NCI-H1048 (cell line): Measurements from ENCODE around the gene TNS3.
A peak's percentile ranks its signal among the peaks of the same experiment; 100 is the strongest.

Experiments
- DNase-seq: peaks from one replicate; lab custom pipeline; 2025; lab: John Stamatoyannopoulos, UW

Gene TNS3

DNA sequence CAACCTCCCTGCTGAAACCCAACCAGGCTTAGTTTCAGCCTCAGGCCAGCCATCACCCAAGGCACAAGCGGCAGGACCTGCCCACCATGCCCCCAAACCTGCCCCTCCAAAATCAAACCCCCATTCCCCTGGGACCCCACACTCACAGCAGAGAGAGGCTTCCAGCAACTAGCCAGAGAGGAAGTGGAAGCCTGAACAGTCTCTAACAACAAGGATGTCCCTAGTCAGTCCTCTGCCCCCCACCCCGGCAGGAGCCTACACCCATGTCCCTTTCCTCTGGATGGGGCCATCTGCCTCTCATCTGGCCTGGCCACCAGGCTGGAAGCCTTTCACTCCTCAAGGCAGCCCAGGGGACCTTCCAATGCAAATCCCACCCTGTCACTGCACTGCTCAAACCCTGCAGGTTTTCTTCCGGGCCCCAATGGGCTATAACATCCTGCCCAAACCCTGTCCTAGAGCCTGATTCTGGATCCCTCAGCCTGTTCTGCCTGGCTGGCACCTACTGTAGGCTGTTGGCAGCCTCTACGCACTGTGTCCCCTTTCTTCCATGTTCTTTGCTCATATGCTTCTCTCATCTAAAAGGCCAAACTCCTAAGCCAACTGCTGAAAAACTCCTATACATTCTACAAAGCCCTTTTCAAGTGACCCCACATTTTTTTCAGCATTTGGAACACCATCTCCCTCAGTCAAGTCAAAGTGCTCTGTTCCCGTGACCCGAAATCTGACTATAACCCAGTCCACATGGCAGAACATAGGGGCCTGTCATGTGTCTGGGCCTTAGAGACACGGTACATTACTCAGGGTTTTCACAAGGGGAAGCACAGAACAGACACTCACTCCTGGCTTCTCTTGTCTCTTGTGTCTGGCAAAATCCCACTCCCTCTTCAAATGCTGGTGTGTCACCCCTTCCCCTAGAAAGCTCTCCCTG lies 253.3 kb downstream of the TNS3 start:
- DNase-seq, result no peak

DNA sequence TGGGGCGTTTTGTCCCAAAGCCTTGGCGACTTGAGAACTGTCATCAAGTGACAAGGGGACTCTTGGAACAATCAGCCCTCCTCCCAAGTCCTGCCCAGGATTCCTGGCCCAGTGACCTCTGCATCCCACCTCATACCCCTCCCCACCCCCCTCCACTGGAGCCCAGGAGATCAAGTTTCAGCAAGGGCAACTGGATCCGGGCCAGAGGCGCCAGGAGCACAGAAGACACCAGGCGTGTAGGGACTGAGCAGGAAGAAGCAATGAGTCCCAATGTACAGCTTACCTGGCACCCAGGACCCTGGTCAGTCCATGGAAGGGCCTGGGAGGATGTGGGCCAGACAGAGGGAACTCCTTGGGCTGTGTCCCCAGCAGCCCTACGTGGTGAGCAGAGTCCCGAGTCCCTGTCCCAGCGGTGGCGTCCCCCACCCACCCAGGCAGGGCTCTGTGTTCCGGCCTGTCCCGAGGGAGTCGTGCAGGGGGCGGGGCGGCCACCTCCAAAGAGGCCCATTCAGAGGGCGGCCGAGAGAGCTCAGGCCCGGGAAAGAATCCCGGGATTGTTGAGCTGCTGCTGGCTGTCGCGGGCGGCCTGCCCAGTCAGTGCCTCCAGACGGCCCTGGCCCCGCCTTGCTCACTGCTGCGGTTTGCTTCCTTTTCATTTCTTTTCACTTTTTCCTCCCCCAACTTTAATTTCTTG lies 254.1 kb downstream of the TNS3 start:
- peak; percentile 7 for DNase-seq

DNA sequence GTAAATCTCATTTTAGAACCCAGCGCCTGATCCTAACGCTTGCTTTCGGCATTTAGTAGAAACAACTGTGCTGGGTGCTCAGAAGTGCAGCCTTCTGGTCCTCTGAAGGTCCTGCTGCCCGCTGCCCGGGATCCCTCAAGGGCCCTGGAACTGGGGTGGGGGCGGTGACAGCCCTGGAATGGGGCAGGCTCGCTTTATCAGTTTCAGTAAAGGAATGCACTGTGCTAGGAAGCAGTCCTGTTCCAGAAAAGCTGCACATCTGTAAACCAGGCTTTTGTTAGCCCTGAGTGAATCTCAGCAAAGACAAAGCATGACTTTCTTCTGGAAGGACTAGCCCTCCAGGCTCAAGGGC lies 254.6 kb downstream of the TNS3 start:
- DNase-seq, result no peak

DNA sequence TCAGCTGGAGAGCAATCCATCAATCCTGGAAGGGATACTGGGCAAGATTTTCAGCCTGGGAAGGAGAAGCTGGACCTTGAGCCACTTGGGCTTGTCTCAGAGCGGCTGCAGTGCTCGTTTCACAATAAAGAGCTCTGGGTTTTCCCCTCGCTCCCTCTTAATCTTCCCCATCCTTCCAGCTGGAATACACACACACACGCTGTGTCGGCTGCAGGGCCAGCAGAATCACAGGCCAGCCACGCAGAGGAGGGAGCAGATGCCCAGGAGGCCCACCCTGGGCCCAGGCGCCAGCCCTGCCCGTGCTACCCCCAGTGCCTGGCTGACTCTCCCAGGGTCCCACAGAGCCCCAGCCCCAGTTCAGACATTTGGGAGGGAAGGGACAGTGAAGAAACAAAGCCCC lies 255.1 kb downstream of the TNS3 start:
- DNase-seq, result no peak

DNA sequence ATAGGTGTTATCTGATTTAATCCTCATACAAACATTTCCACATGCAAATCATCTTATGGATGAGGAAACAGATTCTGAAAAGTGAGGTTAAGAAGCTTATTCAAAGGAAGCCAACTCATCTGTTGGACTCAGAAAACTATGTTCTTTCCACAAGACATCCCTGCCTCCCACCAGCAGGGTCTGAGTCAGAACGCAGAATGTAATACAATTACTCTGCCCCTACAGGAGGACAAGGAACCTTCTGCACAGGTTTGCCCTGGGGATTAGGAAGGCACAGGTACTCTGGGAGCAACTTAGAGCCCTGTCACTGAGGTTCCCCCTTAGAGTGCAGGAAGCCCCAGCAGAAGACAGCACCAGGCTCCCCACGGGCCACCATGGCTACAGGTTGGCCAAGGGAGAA lies 255.7 kb downstream of the TNS3 start:
- no peak for DNase-seq

DNA sequence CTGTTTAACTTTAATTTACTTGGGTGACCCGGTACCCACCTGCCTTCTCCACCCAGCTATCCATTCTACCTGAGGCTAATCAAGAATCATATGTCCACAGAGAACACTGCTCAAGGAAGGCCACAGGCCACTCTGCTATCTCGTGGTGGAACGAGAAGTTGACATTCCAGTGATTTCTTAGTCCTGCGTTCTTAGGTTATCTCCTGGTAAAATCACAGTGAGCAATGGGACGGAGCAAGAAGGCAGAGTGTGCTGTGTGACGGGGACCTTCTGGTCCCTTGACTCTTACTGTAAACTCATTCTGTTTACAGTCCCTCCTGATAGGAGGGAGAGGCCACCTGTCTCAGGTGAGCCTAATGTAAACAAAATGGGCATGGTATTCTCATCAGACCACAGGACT lies 256.6 kb downstream of the TNS3 start:
- no peak for DNase-seq

DNA sequence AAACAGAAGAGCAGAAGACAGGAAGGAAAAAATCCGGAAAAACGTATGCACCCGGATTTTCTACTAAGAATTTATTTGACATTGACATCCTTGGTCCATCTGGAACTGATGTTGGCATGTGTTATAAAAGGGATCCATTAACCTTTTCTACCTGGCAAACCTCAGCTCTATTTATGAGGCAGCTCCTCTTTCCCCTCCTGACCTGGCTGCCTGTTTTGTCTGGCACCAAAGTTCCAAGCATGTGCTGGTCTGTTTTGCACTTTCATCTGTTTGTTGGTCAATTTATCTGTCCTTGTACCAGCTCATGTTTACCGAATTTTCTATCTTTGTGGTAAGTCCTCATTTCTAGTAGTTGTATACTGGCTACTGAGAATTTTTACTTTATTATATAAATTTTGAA lies 258.0 kb downstream of the TNS3 start:
- no peak for DNase-seq

DNA sequence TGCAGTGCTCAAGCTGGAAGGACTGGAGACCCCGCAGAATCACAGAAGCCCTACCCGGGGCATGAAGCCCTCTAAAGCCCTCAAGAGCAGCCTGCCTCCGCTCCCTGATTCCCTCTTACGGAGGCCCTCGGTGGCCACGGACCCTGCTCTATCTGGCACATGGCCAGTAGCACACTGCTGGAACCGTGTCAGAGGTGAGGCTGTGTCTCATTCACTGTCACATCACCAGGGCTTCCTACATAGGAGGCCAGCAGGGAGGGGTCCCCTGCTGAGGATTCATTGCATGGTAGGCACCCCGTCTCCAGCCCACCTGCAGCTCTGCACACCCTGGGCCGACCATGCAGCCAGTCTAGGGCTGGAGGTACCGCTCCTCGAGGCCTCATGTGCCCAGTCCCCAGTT lies 259.2 kb downstream of the TNS3 start:
- DNase-seq, result no peak

DNA sequence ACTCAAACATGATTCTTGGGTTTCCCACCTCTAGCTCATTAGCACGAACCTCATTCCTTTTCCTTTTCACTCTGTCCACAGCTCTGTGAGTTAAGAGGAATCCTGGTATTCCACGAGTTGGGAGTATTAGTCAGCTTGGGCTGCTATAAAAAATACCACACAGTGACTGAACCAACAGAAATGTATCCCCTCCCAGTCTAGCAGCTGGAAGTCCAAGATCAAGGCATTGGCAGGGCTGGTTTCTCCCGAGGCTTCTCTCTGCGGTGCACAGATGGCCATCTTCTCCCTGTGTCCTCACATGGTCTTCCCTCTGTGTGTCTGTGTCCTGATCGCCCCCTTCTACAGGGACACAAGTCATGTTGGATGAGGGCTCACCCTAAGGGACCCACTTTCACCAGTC lies 261.6 kb downstream of the TNS3 start:
- DNase-seq, result no peak

DNA sequence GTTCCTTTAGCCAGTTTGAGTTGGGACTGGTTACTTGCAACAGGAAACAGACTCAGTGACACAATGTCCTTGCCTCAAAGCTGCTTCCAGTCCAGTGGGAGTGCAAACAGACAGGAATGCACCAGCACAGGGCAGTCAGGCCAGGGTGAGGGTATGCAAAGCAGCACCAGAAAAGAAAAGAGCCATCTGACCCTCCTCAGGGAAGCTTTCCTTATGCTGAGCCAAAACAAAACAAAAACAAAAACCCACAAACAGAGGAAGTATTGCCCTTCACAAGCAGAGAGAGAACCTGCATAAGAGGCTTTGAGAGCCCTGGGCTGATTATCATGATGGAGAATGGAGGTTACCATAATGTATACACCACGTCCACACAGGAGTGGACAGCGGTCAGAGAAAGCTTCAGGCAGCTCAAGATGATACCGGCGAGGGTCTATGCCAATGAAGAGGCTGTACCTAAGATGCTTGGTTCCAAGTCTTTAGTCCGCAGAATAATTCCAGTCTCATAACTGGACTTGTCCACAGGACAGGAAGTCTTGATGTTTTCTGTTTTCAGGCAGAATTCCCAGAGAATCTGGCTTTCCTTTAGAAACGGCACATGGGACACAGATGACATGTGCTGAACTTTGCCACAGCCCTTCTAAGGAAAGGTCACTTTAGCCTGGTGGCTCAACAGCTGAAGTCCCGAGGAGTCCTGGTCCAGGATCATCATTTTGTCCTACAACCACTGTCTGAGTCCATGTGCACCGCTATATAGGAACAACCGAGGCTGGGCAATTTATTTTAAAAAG lies 263.3 kb downstream of the TNS3 start:
- DNase-seq, result no peak

DNA sequence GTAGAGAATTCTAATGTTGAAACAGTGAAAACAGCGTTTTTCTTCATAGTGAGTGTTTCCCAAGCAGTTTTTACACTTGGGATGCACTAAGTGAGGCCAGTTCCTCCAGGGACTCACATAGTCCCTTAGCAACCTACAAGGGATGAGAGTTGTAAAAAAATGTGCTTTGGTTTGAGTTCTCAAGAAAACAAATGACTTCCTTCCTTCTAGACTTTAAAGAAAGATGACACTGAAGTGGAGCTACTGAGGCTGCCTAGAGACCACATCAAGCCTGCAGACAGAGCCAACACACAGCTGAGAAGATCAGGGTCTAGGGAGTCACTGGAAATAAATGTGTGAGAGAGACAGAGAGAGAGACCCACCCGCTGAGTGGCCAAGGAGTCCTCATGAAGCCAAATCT lies 264.4 kb downstream of the TNS3 start:
- no peak for DNase-seq

DNA sequence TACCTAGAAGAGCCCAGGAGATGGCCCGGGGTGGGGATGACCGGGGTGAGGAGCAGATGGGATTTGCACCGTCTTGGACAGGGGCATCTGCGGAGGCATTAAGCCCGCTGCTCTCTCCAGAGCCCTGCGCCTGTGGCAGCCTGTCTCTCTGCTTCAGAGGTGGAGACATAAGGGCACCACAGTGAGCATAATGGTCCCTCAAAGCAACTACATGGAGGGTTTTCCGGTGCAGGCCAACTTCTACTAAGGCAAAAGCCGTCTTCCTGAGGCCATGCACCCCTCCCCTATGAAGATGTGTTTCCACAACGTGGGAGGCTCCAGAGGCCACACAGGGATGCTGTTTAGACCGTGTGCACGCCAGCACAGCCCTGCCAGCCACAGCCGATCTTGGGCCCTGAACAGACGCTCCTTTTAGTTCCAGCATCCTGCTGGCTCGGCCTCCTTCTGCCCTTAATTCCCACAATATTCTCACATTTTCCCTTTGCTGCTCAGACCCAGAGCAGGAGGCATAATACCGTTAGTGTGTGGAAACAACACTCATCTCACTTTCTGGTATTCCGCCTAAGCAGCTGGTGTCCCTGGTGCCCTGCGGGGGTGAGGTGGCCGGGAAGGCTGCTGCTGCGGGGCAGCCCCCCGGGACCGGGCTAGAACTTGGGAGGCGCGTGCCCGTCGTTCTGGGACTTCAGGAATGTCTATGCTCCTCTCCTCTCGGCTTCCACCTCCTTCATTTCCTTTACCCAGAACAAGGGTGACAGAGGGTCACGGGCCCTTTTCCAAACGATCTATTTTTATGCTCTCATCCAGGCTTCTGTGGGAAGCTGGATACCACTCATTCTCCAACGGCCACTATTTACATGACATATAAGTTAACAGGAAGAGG lies 266.9 kb downstream of the TNS3 start:
- no peak for DNase-seq

DNA sequence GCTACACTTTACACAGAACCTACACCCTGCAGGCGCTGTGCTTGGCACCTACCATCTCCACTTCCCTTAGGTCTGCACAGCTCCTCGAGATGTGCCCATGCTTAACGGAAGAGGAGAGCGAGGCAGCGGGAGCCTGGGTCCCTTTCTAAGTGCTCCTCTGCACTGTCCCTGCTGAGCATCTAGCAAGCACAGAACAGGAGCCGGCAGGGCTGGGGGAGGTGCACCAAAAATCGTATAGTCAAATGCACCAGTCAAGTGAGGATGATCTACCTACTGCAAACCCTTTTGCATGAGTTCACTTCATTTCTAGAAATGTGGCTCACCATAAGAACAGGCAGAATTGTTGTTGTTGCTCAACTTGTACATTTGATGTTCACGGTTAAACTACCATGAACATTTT lies 267.7 kb downstream of the TNS3 start:
- no peak for DNase-seq

DNA sequence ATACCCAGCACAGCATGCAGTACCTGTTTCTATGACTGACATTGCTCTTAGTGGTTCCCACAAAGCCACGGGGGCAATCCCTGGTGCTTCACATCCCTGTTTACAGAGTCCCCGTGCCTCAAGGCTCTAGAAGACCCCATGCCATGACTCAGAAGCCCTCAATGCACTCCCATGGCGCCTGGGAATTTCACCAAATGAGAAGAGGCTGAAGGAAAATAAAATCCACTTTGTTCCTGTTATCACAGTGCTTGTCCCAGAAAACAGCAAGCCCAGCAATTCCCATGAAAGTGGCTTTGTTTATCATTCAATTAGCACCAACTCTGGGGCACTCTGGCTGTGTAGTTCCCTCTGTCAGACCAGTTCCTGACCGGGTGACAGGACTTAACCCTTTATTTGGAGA lies 268.3 kb downstream of the TNS3 start:
- DNase-seq, result no peak

DNA sequence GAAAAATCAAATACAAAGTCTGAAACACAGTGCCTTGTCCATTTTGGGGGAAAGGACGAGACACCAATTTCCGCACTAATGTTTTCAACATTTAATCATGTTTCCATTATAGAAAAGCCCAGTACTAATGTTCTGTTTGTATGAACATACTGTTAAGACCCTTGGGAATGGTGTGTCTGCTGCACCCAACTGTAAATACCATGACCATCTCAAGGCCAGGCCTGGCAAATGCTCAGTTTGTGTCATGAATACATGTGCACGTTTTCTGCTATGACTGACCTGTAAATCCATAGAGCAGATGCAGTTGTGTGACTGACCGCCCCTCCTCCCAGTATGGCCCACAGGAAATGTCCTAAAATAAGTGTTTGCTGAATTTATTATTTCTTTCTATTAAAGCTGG lies 270.0 kb downstream of the TNS3 start:
- DNase-seq, result no peak

DNA sequence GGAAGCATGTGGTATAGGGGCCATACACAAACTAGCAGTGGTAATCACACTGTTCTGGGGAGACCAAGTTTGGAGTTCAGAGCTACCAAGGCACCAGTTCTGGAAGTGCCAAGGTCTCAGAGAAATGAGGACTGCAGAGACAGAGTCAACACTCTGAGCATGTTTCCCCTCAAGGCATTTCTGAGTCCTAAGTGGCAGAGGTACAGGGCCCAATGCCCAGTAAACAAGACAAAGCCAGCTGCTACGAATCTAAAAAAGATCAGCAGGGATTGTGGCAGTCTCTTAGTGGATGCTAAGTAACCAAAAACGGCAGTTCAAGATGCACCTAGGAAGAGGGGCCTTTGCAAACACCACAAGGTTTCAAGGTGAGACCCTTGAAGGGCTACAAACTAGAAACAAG lies 271.9 kb downstream of the TNS3 start:
- no peak for DNase-seq

DNA sequence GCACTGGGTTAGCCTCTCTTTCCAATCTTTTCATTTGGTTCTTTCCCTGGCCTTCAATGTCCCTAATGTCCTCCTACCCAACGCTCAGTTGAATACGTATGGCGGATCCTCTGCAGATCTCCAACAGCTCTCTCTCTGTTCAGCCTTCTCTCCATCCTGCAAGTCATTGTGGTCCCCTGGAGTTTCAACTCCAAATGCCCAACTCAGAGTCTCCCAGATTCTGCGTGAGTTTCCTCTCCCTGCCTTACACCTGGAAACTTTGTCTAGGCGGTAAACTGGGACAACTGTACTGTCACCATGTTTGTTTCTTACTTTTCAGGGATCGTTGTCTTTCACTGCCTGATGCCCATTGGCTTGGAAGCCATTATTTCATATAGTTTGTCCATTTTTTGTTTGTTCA lies 273.1 kb downstream of the TNS3 start:
- no peak for DNase-seq

DNA sequence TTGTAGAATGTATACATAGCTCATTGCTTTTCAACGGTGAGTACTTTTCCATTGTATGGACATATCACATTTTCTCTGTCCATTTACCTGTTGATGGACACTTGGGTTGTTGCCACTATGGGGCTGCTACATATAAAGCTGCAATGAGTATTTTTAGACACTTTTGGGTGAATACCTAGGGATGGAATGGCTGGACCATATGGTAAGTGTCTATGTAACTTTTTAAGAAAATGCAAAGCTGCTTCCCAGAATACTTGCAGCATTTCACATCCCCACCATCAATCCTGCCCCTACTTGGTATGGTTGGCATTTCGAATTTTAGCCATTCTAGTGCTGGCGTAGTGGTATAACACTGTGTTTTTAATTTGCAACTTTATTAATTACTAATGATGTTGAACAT lies 274.6 kb downstream of the TNS3 start:
- no peak for DNase-seq

DNA sequence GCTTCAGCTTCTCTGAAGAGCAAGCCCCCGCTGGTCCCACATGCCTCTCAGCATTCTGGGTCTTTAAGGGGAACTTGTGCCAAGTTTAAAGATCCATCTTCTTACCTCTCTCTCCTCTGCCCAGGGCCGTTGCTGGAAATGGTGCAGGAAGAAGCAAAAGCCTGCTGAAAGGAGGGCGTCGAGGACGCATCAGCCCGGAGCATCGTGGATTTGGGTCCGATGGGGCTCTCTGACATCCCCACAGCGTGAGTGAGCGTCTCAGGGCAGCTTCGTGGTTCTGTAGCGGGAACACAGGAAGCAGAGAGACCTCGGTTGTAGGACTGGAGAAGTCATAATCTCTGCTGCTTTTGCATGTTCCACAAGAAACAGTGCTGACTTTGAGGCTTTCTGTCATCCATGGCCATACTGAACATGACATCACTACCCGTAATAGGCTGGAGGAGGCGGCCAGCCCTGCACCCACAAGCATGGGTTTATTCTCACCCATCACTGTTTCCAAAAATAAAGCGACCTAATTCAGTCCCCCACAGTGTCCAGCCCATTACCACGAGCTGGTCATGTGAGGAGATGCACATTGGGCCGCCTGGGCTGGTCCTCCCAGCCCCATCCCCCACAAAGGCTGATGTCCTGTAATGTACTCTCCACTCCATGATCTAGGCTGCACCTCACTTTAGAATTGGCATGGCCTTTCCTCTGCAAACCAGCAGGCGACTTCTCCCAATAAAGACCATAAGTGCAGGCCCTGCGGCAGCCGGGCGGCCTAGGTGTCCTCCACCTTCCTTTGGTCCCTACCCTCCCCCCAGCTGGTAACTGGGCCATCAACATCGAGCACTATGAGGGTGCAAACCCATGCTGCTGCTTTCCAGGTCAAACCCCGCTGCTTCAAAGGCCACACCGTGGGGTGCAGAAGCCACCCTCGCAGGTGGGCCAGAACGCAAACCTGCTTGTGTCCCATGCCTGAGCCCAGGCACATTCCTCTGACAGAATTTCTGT lies 276.9 kb downstream of the TNS3 start:
- DNase-seq, result no peak

DNA sequence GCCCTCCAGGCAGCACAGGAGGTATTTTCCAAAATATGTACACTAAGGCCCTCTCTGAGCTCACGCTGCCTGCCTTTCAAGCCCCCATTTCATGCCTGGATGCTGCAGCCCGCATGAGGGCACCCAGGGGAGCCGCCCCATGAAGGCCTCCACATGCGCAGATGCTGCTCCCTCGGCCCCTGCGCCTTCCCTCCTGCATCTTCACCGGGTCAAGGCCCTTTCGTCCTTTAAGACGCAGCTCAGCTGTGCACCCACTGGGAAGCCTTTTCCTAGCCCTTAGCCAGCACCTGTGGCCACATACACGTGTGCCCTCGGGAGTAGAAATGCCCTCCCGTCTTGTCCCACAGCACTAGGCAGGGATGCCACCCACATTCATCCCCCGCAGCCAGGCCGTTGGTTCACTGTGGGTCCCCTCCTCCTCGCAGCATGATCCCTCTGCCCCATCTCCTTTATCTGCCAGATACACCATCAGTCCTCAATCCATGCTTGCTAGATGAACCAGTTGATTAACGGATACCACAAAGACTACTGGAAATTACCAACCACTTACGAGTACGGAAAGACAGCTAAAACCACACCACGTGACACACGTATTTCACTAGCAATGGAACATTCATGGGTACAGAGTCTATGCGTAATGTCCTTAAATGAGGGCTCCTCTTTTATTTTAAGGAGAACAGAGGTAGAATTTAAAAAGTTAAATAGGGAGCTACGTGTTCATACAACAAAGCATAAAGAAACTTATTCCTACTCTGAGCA lies 278.0 kb downstream of the TNS3 start:
- no peak for DNase-seq
